ENCODE results near the gene MTA1.

- TF ChIP-seq CTCF (IDR thresholded peaks at IDR 0.05): no peak
- TF ChIP-seq EZH2 (IDR thresholded peaks at IDR 0.05; ENCODE audit: borderline replicate concordance, insufficient read depth, low read depth, low read length, poor library complexity, severe bottlenecking): no peak
Observed at GRCh38 chr14:105427936-105428485, 8.4 kb downstream of the MTA1 start.
